HCT116 (cell line): ENCODE measurements around the gene RAVER1. TPM values are rescaled to one million over a fixed set of nuclear protein-coding genes. Genes with fewer than 3 reads are reported as not detected.

Experiments used
- ATAC-seq: fragments of 200-7000 bp; cut with Tn5 transposase; 2 replicates; pipeline ENCODE4 v1.9.1; 2020; ENCODE audit warnings: mild to moderate bottlenecking, moderate library complexity
- BruUV-seq: library from RNA; stranded (reverse); fragments of 400-500 nt; replicated peaks from 2 replicates; lab custom pipeline; 2021; lab: Mats Ljungman, UMichigan
- CTCF ChIA-PET: fragments of 300-600 bp; sonication (Branson Sonifier 250); formaldehyde crosslinking; loops from one replicate; lab custom pipeline; 2021; ENCODE audit warnings: antibody characterized with exemption; lab: Charles Lee
- POLR2A ChIA-PET: fragments of 300-600, 350-600 bp; sonication (Branson Sonifier 250); formaldehyde crosslinking; loops from one replicate; lab custom pipeline; 2021; ENCODE audit warnings: antibody characterized with exemption; lab: Charles Lee
- RAD21 ChIA-PET, 2 experiments: fragments of 300-600 bp; sonication (Branson Sonifier 250); formaldehyde crosslinking; loops; one replicate each; lab custom pipeline; 2023; ENCODE audit warnings: low total read pairs in 2 of 2; ENCODE audit not compliant: uncharacterized antibody in 2 of 2, unreplicated experiment in 2 of 2, low non-redundant PET in 1 of 2; lab: Charles Lee
- DNase-seq: peaks from one replicate; pipeline ENCODE4 v3.0.0-alpha.2; 2010; ENCODE audit warnings: low read depth, low spot score
- H2AFZ ChIP-seq: fragments of 200-600 bp; shearing (Covaris generic), sonication (generic); 2 replicates; pipeline ENCODE4 v1.6.1; 2017; ENCODE audit warnings: low read depth, mixed run types, mixed read lengths, antibody characterized with exemption, low read length; ENCODE audit not compliant: poor library complexity, severe bottlenecking
- H3K27ac ChIP-seq: 2 replicates; pipeline ENCODE4 v1.5.1; 2012; ENCODE audit warnings: low read depth, low read length
- H3K27me3 ChIP-seq: fragments of 200-600 bp; sonication (generic); 2 replicates; pipeline ENCODE4 v1.6.1; 2016; ENCODE audit warnings: mixed run types, low read length, mixed read lengths; ENCODE audit not compliant: insufficient read depth
- H3K36me3 ChIP-seq, 2 experiments: fragments of 200-500 bp in 1 of 2; fragments of 200-600 bp in 1 of 2; sonication (Bioruptor generic) in 1 of 2; sonication (generic) in 1 of 2; 2 replicates each; pipeline versions ENCODE4 v1.5.1 to v1.6.1; 2014 to 2016; ENCODE audit warnings: low read length in 2 of 2, inconsistent platforms in 1 of 2, mixed read lengths in 1 of 2, mixed run types in 1 of 2; ENCODE audit not compliant: insufficient read depth in 2 of 2, control insufficient read depth in 1 of 2
- H3K4me1 ChIP-seq, 2 experiments: fragments of 200-600 bp in 1 of 2; sonication (generic) in 1 of 2; 2 replicates each; pipeline versions ENCODE4 v1.5.1 to v1.6.1; 2012 to 2017; ENCODE audit warnings: low read length in 2 of 2, inconsistent platforms in 1 of 2, mild to moderate bottlenecking in 1 of 2, mixed read lengths in 1 of 2, mixed run types in 1 of 2, moderate library complexity in 1 of 2; ENCODE audit not compliant: insufficient read depth in 2 of 2, control insufficient read depth in 1 of 2
- H3K4me2 ChIP-seq: fragments of 200-600 bp; sonication (generic); 2 replicates; pipeline ENCODE4 v1.6.1; 2017; ENCODE audit warnings: mixed run types, low read length, mixed read lengths
- H3K4me3 ChIP-seq, 2 experiments: fragments of 200-600 bp in 1 of 2; sonication (generic) in 1 of 2; replicated peaks in 1 of 2; 2 replicates each; pipeline ENCODE4 v1.5.1; 2011 to 2016; ENCODE audit warnings: low read length in 2 of 2, control low read depth in 1 of 2, low read depth in 1 of 2, mild to moderate bottlenecking in 1 of 2, mixed read lengths in 1 of 2, mixed run types in 1 of 2
- H3K79me2 ChIP-seq: fragments of 200-600 bp; sonication (generic); 2 replicates; pipeline ENCODE4 v1.6.1; 2017; ENCODE audit warnings: mild to moderate bottlenecking, mixed run types, low read length, moderate library complexity, mixed read lengths; ENCODE audit not compliant: insufficient read depth
- H3K9ac ChIP-seq: fragments of 200-600 bp; sonication (generic); 2 replicates; pipeline ENCODE4 v1.6.1; 2016; ENCODE audit warnings: low read length, mixed read lengths
- H3K9me2 ChIP-seq: fragments of 200-600 bp; sonication (generic), shearing (Covaris generic); 2 replicates; pipeline ENCODE4 v1.6.1; 2017; ENCODE audit warnings: mixed run types, mild to moderate bottlenecking, moderate library complexity; ENCODE audit not compliant: insufficient read depth
- H3K9me3 ChIP-seq, 2 experiments: fragments of 200-500 bp in 1 of 2; fragments of 200-600 bp in 1 of 2; sonication (Bioruptor generic) in 1 of 2; sonication (generic) in 1 of 2; 2 replicates each; pipeline ENCODE4 v1.6.1; 2014 to 2017; ENCODE audit warnings: low read length in 2 of 2, mixed read lengths in 2 of 2, inconsistent platforms in 1 of 2, low read depth in 1 of 2, mild to moderate bottlenecking in 1 of 2, mixed run types in 1 of 2, moderate library complexity in 1 of 2; ENCODE audit not compliant: control insufficient read depth in 1 of 2, insufficient read depth in 1 of 2
- H4K20me1 ChIP-seq: fragments of 200-600 bp; sonication (generic), shearing (Covaris generic); 2 replicates; pipeline ENCODE4 v1.6.1; 2017; ENCODE audit warnings: mixed run types, mild to moderate bottlenecking, moderate library complexity; ENCODE audit not compliant: insufficient read depth
- CBX3 ChIP-seq: IDR thresholded peaks from 2 replicates; pipeline ENCODE4 v1.6.1; 2012; ENCODE audit warnings: low read depth
- CEBPB ChIP-seq: IDR thresholded peaks from 2 replicates; pipeline ENCODE4 v1.6.1; 2012; ENCODE audit warnings: low read depth
- EGR1 ChIP-seq: IDR thresholded peaks from 2 replicates; pipeline ENCODE4 v1.6.1; 2012; ENCODE audit warnings: low read depth
- ELF1 ChIP-seq: IDR thresholded peaks from 2 replicates; pipeline ENCODE4 v1.6.1; 2012; ENCODE audit warnings: low read depth, borderline replicate concordance
- EZH2 ChIP-seq: fragments of 200-600 bp; sonication (generic); IDR thresholded peaks from 2 replicates; pipeline ENCODE4 v1.6.1; 2017; ENCODE audit warnings: antibody characterized with exemption, mixed run types
- EZH2phosphoT487 ChIP-seq: fragments of 200-600 bp; IDR thresholded peaks from 2 replicates; pipeline ENCODE4 v1.6.1; 2018; ENCODE audit warnings: antibody characterized with exemption, borderline replicate concordance
- FOSL1 ChIP-seq: IDR thresholded peaks from 2 replicates; pipeline ENCODE4 v1.6.1; 2012; ENCODE audit warnings: low read depth
- JUND ChIP-seq: IDR thresholded peaks from 2 replicates; pipeline ENCODE4 v1.6.1; 2012
- POLR2A ChIP-seq: IDR thresholded peaks from 2 replicates; pipeline ENCODE4 v1.7.0; 2011; ENCODE audit warnings: borderline replicate concordance; ENCODE audit not compliant: insufficient read depth, insufficient read length; ENCODE audit errors: extremely low read depth
- POLR2AphosphoS5 ChIP-seq: IDR thresholded peaks from 2 replicates; pipeline ENCODE4 v1.6.1; 2011; ENCODE audit warnings: mild to moderate bottlenecking, low read depth, low read length, moderate library complexity
- RAD21 ChIP-seq: IDR thresholded peaks from 2 replicates; pipeline ENCODE4 v1.6.1; 2012; ENCODE audit warnings: low read depth, mild to moderate bottlenecking
- SIN3A ChIP-seq: IDR thresholded peaks from 2 replicates; pipeline ENCODE4 v1.6.1; 2012; ENCODE audit warnings: low read depth
- SRF ChIP-seq: IDR thresholded peaks from 2 replicates; pipeline ENCODE4 v1.6.1; 2012; ENCODE audit warnings: low read depth
- TCF7L2 ChIP-seq: IDR thresholded peaks from 2 replicates; pipeline ENCODE4 v1.7.0; 2011; ENCODE audit warnings: borderline replicate concordance, inconsistent platforms; ENCODE audit not compliant: insufficient read depth, insufficient read length; ENCODE audit errors: extremely low read depth
- YY1 ChIP-seq: IDR thresholded peaks from 2 replicates; pipeline ENCODE4 v1.6.1; 2011; ENCODE audit warnings: low read length, low read depth, moderate library complexity, mild to moderate bottlenecking; ENCODE audit not compliant: insufficient replicate concordance; ENCODE audit errors: extremely low read depth
- ZFX ChIP-seq: fragments of 450-650 bp; IDR thresholded peaks from 2 replicates; pipeline ENCODE4 v1.6.1; 2017
- ZNF274 ChIP-seq: fragments of 200-500 bp; sonication (Bioruptor generic); IDR thresholded peaks from 2 replicates; pipeline ENCODE4 v1.6.1; 2014; ENCODE audit warnings: mild to moderate bottlenecking, low read depth, low read length, inconsistent platforms
- intact Hi-C: fragments of 100-400 bp; cut with micrococcal nuclease; formaldehyde crosslinking; loops from 2 replicates; pipeline ENCODE4 v1.10.0; 2022
- total RNA-seq: library from RNA; stranded (reverse); gene quantifications from one replicate; pipeline ENCODE4 v1.2.1, GENCODE V29; 2021; ENCODE audit not compliant: unreplicated experiment
- TF ChIP-seq, protein P1 (sequence below): IDR thresholded peaks from 2 replicates; pipeline ENCODE4 v1.6.1; 2012; ENCODE audit warnings: low read depth
- TF ChIP-seq, protein P2 (sequence below): IDR thresholded peaks from 2 replicates; pipeline ENCODE4 v1.6.1; 2012
- TF ChIP-seq, protein P3 (sequence below), 3 experiments: fragments of 200-600 bp in 1 of 3; sonication (generic) in 1 of 3; IDR thresholded peaks in 2 of 3; conservative IDR thresholded peaks in 1 of 3; 2 replicates each; pipeline ENCODE4 v1.5.1; 2012 to 2017; ENCODE audit warnings: low read depth in 2 of 3, low read length in 2 of 3, antibody characterized with exemption in 1 of 3, borderline replicate concordance in 1 of 3, control low read depth in 1 of 3, mild to moderate bottlenecking in 1 of 3, mixed read lengths in 1 of 3, mixed run types in 1 of 3, moderate library complexity in 1 of 3; ENCODE audit not compliant: insufficient read depth in 1 of 3

The RAVER1 gene
- total RNA-seq, 1 experiment from 2014 or later, result 71.0 TPM

DNA sequence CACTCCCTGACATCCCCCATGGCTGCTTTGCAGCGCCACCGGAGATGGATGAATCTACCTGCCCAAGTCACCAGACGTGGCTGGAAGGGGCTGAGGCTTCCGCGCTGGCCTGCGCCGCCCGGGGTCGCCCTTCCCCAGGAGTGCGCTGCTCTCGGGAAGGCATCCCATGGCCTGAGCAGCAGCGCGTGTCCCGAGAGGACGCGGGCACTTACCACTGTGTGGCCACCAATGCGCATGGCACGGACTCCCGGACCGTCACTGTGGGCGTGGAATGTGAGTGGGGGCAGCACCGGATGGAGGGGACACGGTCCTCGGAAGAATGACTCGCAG is 39.0 kb downstream of the RAVER1 start:
- H3K4me1 ChIP-seq, result peaks cover 9 to 36% of the 10 kb centered on the region in 2 experiments
- no peaks in the 10 kb centered on the region for H3K9me2 ChIP-seq
- CTCF ChIA-PET, result no interaction called here
- no peak overlapping the region for H3K4me3 ChIP-seq
- H3K9ac ChIP-seq, result no peak overlapping the region
- no peak overlapping the region for H3K4me2 ChIP-seq
- no peak overlapping the region for H2AFZ ChIP-seq
- H4K20me1 ChIP-seq, result no peaks in the 10 kb centered on the region
- no peak for TF ChIP-seq TCF7L2
- TF ChIP-seq SRF, result no peak
- TF ChIP-seq ZNF274, result no peak
- TF ChIP-seq, protein P1, sequence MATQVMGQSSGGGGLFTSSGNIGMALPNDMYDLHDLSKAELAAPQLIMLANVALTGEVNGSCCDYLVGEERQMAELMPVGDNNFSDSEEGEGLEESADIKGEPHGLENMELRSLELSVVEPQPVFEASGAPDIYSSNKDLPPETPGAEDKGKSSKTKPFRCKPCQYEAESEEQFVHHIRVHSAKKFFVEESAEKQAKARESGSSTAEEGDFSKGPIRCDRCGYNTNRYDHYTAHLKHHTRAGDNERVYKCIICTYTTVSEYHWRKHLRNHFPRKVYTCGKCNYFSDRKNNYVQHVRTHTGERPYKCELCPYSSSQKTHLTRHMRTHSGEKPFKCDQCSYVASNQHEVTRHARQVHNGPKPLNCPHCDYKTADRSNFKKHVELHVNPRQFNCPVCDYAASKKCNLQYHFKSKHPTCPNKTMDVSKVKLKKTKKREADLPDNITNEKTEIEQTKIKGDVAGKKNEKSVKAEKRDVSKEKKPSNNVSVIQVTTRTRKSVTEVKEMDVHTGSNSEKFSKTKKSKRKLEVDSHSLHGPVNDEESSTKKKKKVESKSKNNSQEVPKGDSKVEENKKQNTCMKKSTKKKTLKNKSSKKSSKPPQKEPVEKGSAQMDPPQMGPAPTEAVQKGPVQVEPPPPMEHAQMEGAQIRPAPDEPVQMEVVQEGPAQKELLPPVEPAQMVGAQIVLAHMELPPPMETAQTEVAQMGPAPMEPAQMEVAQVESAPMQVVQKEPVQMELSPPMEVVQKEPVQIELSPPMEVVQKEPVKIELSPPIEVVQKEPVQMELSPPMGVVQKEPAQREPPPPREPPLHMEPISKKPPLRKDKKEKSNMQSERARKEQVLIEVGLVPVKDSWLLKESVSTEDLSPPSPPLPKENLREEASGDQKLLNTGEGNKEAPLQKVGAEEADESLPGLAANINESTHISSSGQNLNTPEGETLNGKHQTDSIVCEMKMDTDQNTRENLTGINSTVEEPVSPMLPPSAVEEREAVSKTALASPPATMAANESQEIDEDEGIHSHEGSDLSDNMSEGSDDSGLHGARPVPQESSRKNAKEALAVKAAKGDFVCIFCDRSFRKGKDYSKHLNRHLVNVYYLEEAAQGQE, result no peak
- no peak for TF ChIP-seq JUND
- TF ChIP-seq EZH2, result no peak
- no peak for TF ChIP-seq ZFX
- TF ChIP-seq FOSL1, result no peak
- TF ChIP-seq, protein P2, sequence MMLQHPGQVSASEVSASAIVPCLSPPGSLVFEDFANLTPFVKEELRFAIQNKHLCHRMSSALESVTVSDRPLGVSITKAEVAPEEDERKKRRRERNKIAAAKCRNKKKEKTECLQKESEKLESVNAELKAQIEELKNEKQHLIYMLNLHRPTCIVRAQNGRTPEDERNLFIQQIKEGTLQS, result no peak
- no peak for TF ChIP-seq EZH2phosphoT487
- TF ChIP-seq, protein P3, sequence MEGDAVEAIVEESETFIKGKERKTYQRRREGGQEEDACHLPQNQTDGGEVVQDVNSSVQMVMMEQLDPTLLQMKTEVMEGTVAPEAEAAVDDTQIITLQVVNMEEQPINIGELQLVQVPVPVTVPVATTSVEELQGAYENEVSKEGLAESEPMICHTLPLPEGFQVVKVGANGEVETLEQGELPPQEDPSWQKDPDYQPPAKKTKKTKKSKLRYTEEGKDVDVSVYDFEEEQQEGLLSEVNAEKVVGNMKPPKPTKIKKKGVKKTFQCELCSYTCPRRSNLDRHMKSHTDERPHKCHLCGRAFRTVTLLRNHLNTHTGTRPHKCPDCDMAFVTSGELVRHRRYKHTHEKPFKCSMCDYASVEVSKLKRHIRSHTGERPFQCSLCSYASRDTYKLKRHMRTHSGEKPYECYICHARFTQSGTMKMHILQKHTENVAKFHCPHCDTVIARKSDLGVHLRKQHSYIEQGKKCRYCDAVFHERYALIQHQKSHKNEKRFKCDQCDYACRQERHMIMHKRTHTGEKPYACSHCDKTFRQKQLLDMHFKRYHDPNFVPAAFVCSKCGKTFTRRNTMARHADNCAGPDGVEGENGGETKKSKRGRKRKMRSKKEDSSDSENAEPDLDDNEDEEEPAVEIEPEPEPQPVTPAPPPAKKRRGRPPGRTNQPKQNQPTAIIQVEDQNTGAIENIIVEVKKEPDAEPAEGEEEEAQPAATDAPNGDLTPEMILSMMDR (IDR thresholded peaks at IDR 0.05 in 2 of 3, conservative IDR thresholded peaks at IDR 0.05 in 1 of 3; ENCODE audit: borderline replicate concordance in 1 of 3, insufficient read depth in 1 of 3, low read depth in 2 of 3, low read length in 2 of 3), result no peak
- no peak for TF ChIP-seq CEBPB
- no peak for TF ChIP-seq EGR1
- no peak for TF ChIP-seq YY1
- no peak for TF ChIP-seq ELF1
- TF ChIP-seq SIN3A, result no peak
- no peak for TF ChIP-seq RAD21
- TF ChIP-seq CBX3, result no peak
- TF ChIP-seq POLR2A, result no peak
- TF ChIP-seq POLR2AphosphoS5, result no peak
- TF ChIP-seq, all 23 proteins: peak for 0
- no peaks in the 10 kb centered on the region for H3K9me3 ChIP-seq
- ChIA-PET RAD21 (no interaction called here), POLR2A (no interaction called here)
- no peaks in the 10 kb centered on the region for H3K27me3 ChIP-seq
- H3K79me2 ChIP-seq, result peaks cover 16% of the 10 kb centered on the region; the same call in 1 of the 2 replicates
- intact Hi-C loops, result no loop called here
- no peak for DNase-seq
- ATAC-seq, result no peak
- H3K27ac ChIP-seq, result no peak overlapping the region; the same call in 1 of the 2 replicates
- peaks cover 2 to 23% of the 10 kb centered on the region in 2 experiments; a peak in 2 of 4 replicates for H3K36me3 ChIP-seq
- no TSS peak for BruUV-seq
